Dendritic cell treated with granulocyte-macrophage colony-stimulating factor and Interleukin-4, amounts not matched to agents 40 ng/mL and 50 ng/mL, for 4 days (primary cell): ENCODE results near the gene HSBP1L1.
"Not testable (repeated sequence)": the region's sequence is repeated elsewhere in the genome, so short reads cannot be mapped to it uniquely, and the experiment has no call there.

Source experiments
- H3K27ac Mint-ChIP-seq: one replicate; pipeline ENCODE4 v1.8.0; 2022; ENCODE audit warnings: mild to moderate bottlenecking, mixed read lengths
- H3K27me3 Mint-ChIP-seq: one replicate; pipeline ENCODE4 v1.8.0; 2022; ENCODE audit warnings: mild to moderate bottlenecking, mixed read lengths
- H3K36me3 Mint-ChIP-seq: one replicate; pipeline ENCODE4 v1.8.0; 2022; ENCODE audit warnings: low read depth, mixed read lengths
- H3K4me1 Mint-ChIP-seq: one replicate; pipeline ENCODE4 v1.8.0; 2022; ENCODE audit warnings: low read depth, mixed read lengths
- H3K4me3 Mint-ChIP-seq: one replicate; pipeline ENCODE4 v1.8.0; 2022; ENCODE audit warnings: mild to moderate bottlenecking, moderate library complexity, mixed read lengths
- H3K9me3 Mint-ChIP-seq: one replicate; pipeline ENCODE4 v1.8.0; 2022; ENCODE audit warnings: mixed read lengths
- intact Hi-C: fragments of 100-400 bp; cut with micrococcal nuclease; formaldehyde crosslinking; loops from one replicate; pipeline ENCODE4 v1.15.0; 2022

Gene HSBP1L1

GRCh38 chr18:80009661-80010550 is 45.5 kb downstream of the HSBP1L1 start:
- Mint-ChIP-seq H3K4me1 (no peaks in the 10 kb centered on the region), H3K36me3 (no peaks in the 10 kb centered on the region), H3K27ac (no peak overlapping the region), H3K27me3 (no peaks in the 10 kb centered on the region), H3K4me3 (no peak overlapping the region), H3K9me3 (peaks cover 70% of the 10 kb centered on the region)
- intact Hi-C loops, result no loop called here

- H3K27me3 Mint-ChIP-seq, result no peaks in the 10 kb centered on the region
- intact Hi-C loops, result no loop called here
Observed at GRCh38 chr18:80010551-80010906, 46.1 kb downstream of the HSBP1L1 start.

GRCh38 chr18:80011496-80012137 is 47.2 kb downstream of the HSBP1L1 start:
- H3K9me3 Mint-ChIP-seq, result peaks cover 70% of the 10 kb centered on the region
- H3K27me3 Mint-ChIP-seq, H3K27ac Mint-ChIP-seq, H3K36me3 Mint-ChIP-seq, H3K4me3 Mint-ChIP-seq, intact Hi-C loops, H3K4me1 Mint-ChIP-seq: not testable (repeated sequence)

More at GRCh38 chr18:80010551-80010906, 46.1 kb downstream of the HSBP1L1 start:
- H3K4me1 Mint-ChIP-seq, result no peaks in the 10 kb centered on the region
- H3K36me3 Mint-ChIP-seq, result no peaks in the 10 kb centered on the region
- H3K4me3 Mint-ChIP-seq, result no peak overlapping the region
- H3K27ac Mint-ChIP-seq, result no peak overlapping the region
- peaks cover 70% of the 10 kb centered on the region for H3K9me3 Mint-ChIP-seq

GRCh38 chr18:80012714-80013113 is 48.3 kb downstream of the HSBP1L1 start:
- Mint-ChIP-seq H3K4me1 (no peaks in the 10 kb centered on the region), H3K27ac (no peak overlapping the region), H3K4me3 (no peak overlapping the region)

More at GRCh38 chr18:80012714-80013113, 48.3 kb downstream of the HSBP1L1 start:
- no peaks in the 10 kb centered on the region for H3K36me3 Mint-ChIP-seq
- H3K9me3 Mint-ChIP-seq, result peaks cover 70% of the 10 kb centered on the region
- H3K27me3 Mint-ChIP-seq, result no peaks in the 10 kb centered on the region
- intact Hi-C loops, result no loop called here
